Chondrocyte (in vitro differentiated cells): ENCODE data around the gene GSE1. TPM values are rescaled to one million over a fixed set of nuclear protein-coding genes. Genes with fewer than 3 reads are reported as not detected.

ENCODE experiments used
- DNase-seq: peaks from one replicate; pipeline ENCODE4 v3.0.0; 2021; ENCODE audit warnings: mixed read lengths, low spot score
- H3K27ac Mint-ChIP-seq: one replicate; pipeline ENCODE4 v1.8.0; 2021; ENCODE audit warnings: mild to moderate bottlenecking, moderate library complexity, mixed read lengths; ENCODE audit not compliant: unreplicated experiment
- H3K27me3 Mint-ChIP-seq: 2 replicates; pipeline ENCODE4 v1.8.0; 2021; ENCODE audit warnings: low read depth, mixed read lengths
- H3K36me3 Mint-ChIP-seq: 2 replicates; pipeline ENCODE4 v1.8.0; 2021; ENCODE audit warnings: low read depth, mixed read lengths
- H3K4me1 Mint-ChIP-seq: 2 replicates; pipeline ENCODE4 v1.8.0; 2021; ENCODE audit warnings: low read depth, mild to moderate bottlenecking, mixed read lengths
- H3K4me3 Mint-ChIP-seq: one replicate; pipeline ENCODE4 v1.8.0; 2021; ENCODE audit warnings: mild to moderate bottlenecking, moderate library complexity, mixed read lengths; ENCODE audit not compliant: unreplicated experiment
- H3K9me3 Mint-ChIP-seq: 2 replicates; pipeline ENCODE4 v1.8.0; 2021; ENCODE audit warnings: low read depth, mixed read lengths
- CTCF ChIP-seq: fragments of 200-600 bp; sonication (generic); IDR thresholded peaks from 2 replicates; pipeline ENCODE4 v1.5.0; 2021; ENCODE audit warnings: antibody characterized with exemption, mild to moderate bottlenecking, moderate library complexity
- total RNA-seq: library from RNA; stranded (reverse); gene quantifications from 3 replicates; pipeline ENCODE4 v1.2.1, GENCODE V29; 2021

The GSE1 gene
- total RNA-seq, 1 donor from 2014 or later: 22.6 TPM

GRCh38 chr16:85613604-85614337 is 649 bp downstream of the GSE1 start:
- TF ChIP-seq CTCF: no peak
- H3K27me3 Mint-ChIP-seq: peaks cover 2% of the 10 kb centered on the region
- no peaks in the 10 kb centered on the region for H3K9me3 Mint-ChIP-seq
- H3K4me3 Mint-ChIP-seq: peak overlapping the region; percentile 12
- no peak for DNase-seq
- H3K4me1 Mint-ChIP-seq: peaks cover 22% of the 10 kb centered on the region
- H3K36me3 Mint-ChIP-seq: no peaks in the 10 kb centered on the region
- H3K27ac Mint-ChIP-seq: no peak overlapping the region

DNA sequence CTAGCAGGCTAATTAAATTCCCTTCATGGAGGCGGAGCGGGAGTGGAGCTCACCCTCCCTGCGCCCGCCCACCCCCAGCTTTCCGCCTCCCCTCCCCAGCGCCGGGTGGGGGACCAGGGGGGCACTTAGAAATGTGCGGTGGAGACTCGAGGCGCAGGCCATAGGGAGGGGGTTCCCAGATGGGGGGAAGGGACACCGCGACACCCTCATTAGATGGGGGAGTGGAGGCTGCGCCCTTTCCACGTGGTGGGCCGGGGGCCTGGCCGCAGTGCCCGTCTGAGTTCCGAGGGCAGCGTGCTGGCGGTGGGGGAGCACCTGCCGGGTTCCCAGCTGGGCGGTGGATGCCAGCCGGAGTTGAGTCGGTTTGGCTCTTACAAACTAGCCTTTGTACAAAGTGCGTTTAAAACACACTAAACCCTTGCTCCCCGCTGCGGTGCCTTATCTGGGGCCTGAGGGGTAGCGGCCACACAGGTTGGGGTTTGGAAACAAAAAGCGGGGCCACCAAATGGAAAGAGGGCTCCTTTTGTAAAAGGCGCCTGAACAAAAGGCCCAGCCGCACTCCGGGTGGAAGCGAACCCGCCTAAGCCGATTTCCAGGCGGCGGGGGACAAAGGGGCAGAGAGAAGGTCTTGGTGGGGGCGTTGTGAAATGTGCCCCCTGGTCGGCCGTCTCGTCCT is 1.4 kb downstream of the GSE1 start:
- Mint-ChIP-seq H3K4me3 (no peak overlapping the region), H3K27ac (no peak overlapping the region)

DNA sequence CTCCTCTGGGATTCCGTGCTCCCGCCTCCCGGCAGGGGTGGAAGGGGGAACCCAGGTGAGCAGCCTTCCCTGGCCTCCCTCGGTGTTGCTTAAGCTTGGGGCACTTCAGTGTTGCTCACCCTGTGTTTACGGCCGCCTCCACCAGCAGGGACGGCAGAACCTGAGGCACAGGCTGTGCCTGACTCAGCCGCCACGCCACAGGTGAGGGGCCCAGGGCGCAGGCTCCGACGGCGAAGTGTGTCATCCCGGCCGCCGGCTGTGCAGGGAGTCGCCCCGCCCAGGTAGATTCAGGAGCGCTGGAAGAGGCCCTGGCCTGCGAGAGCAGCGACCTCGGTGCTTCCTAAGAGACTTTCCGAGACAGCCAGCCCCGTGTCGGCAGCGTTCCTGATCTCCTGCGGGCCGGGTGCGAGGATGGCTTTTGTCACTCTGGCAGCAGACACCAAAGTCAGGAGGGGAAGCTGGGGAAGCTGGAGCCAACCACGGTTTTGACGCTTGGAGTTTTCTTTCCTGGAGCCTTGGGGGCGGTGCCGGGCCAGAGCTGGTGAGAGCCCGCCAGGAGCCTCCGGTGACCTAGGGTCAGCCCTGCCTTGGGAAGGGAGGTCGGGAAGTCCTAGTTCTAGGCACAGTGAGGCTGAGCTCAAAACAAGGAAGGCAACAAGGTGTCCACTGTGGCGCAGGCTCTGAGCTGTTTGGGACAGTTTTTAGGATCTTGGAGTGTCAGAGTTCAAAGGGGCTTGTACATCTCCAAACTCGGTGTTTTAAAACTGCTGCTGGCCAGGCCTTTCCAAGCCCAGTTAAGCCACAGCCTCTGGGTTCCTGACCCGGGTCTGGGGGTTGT is 2.1 kb downstream of the GSE1 start:
- no peak for DNase-seq
- H3K4me1 Mint-ChIP-seq: peaks cover 20% of the 10 kb centered on the region
- no peak for TF ChIP-seq CTCF
- H3K4me3 Mint-ChIP-seq: no peak overlapping the region
- peaks cover 2% of the 10 kb centered on the region for H3K27me3 Mint-ChIP-seq
- H3K27ac Mint-ChIP-seq: no peak overlapping the region
- no peaks in the 10 kb centered on the region for H3K9me3 Mint-ChIP-seq
- H3K36me3 Mint-ChIP-seq: no peaks in the 10 kb centered on the region

More for the DNA sequence above, 1.4 kb downstream of the GSE1 start:
- Mint-ChIP-seq H3K9me3 (no peaks in the 10 kb centered on the region), H3K36me3 (no peaks in the 10 kb centered on the region), H3K27me3 (peaks cover 2% of the 10 kb centered on the region), H3K4me1 (peaks cover 22% of the 10 kb centered on the region)
- TF ChIP-seq CTCF: no peak
- no peak for DNase-seq

- peaks cover 2% of the 10 kb centered on the region for H3K27me3 Mint-ChIP-seq
- DNase-seq: no peak
- no peak overlapping the region for H3K4me3 Mint-ChIP-seq
- no peaks in the 10 kb centered on the region for H3K36me3 Mint-ChIP-seq
- peak; percentile 95 for TF ChIP-seq CTCF
- H3K4me1 Mint-ChIP-seq: peaks cover 15% of the 10 kb centered on the region
- no peaks in the 10 kb centered on the region for H3K9me3 Mint-ChIP-seq
- no peak overlapping the region for H3K27ac Mint-ChIP-seq
Observed at GRCh38 chr16:85615852-85616606, 2.9 kb downstream of the GSE1 start.
